NCI-H2107 treated with DMSO at 0.1 percent for 48 hours (cell line): ENCODE results near the gene TBX6.
"Not testable (repeated sequence)": the region's sequence is repeated elsewhere in the genome, so short reads cannot be mapped to it uniquely, and the experiment has no call there.

Experiments
- DNase-seq: peaks from one replicate; lab custom pipeline; 2025; ENCODE audit not compliant: unreplicated experiment; lab: John Stamatoyannopoulos, UW

TBX6 gene

DNA sequence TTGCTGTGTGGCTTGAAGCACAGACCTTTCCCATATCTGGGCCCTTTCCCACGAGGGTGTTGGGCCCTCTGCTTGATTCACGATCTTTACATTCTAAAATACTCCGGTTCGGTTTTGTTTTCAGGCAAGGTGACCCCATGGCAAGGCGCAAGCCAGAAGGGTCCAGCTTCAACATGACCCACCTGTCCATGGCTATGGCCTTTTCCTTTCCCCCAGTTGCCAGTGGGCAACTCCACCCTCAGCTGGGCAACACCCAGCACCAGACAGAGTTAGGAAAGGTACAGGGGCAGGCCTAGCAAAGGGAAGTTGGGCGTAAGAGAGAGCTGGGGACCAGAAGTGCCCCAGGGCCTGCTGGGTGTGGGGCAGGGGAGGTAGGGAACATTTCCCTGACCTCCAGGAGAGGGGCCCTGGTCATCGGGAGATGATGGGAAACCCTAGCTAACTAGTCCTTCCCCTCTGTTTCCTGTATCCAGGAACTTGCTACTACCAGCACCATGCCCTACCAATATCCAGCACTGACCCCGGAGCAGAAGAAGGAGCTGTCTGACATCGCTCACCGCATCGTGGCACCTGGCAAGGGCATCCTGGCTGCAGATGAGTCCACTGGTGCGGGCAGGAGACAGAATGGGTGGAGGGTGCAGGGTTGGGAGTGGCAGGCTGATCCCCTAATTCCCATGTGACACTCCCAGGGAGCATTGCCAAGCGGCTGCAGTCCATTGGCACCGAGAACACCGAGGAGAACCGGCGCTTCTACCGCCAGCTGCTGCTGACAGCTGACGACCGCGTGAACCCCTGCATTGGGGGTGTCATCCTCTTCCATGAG, 24.8 kb downstream of the TBX6 start:
- no peak for DNase-seq

DNA sequence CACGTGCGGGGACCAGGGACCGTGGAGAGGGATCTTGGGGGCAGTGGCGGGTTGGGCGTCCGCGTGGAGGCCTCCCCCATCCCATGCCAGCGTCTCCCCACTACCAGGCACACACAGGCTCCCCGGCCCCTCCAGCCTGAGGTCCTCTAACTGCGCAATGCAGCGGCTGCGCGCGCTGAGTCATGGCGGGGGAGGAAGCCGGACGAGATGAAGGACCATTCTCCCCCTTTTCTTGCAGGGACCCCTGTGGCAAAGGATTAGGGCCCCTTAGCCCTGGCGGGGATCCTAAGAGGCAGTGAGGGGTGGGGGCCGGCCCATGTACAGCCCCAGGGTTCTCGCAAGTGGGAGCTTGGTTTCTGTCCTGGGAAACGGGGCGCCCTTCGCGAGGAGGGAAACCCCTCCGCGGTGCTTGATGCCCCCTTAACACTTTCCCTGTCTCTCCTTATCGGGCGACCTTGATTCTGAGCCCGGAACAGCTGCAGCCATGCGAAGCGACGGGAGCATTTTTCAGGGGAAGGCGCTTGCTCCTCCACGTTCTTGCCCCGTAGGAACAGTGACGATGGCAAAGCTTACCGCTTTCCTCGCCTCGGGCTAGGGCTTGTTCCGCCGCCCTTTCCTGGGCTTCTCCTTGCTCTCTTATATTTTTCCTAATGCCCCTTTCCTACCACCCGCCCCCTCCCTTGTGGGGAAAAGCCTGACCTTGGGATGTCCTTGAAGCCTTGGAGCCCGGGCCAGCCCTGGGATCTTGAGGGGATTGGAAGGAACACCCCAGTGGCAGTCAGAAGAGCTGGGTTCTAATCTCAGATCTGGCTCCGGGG, 25.6 kb downstream of the TBX6 start:
- DNase-seq = no peak

DNA sequence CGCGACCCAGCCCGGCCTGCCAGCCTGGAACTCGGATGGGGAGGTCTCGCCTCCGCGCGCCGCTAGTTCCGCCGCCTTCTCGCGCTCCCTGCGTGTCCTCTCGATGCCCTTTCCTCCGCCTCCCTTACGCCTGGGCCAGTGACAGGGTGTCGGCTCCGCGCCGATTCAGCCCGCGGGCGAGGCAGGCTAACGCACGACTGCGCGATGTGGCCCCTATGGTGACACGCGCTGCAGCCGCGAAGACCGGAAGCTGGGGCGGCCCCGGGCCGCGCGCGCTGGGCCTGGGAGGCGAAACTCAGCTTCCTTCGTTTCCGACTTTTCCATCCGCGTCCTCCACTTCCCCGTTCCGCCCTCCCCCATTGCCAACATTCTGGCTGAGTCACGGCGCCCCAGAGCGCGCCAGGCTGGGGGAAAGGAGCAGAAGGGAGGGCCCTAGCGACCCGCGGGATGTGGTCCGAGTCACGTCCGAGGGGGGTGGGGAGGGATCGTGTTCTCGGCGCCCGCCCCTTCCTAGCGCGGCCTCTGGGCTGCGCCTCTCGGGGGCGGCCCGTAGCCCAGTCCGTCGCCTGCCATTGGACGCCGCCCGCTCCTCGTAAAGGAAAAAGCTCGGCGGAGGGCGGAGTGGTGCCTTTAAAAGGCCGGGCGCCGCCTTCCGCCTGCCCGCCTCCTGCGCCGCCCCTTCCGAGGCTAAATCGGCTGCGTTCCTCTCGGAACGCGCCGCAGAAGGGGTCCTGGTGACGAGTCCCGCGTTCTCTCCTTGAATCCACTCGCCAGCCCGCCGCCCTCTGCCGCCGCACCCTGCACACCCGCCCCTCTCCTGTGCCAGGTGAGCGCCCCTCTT, 26.4 kb downstream of the TBX6 start, which contains the start of gene ALDOA:
ALDOA (plus strand) TSS at position 659 of the 841 bp plus-strand sequence. CDS start 1,138 bp downstream, outside the sequence.
- DNase-seq = peak; percentile 94

DNA sequence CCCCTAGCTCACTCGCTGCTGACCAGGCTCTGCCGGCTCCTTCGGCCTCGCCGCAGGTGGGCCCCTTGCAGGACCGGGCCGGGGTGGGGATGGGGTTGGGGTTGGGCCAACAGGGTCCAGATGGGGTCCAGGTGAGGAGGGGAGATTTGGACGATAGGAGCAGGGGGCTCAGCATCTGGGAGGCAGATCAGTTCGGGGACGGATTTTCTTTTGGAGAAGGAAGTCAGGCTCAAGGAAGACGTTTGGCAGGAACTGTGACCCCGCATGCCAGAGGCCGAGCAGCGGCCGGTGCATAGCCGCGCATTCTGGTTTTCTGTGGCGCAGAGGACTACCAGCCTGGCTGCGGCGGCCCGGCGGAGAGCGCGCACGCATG, 27.0 kb downstream of the TBX6 start:
- no peak for DNase-seq

DNA sequence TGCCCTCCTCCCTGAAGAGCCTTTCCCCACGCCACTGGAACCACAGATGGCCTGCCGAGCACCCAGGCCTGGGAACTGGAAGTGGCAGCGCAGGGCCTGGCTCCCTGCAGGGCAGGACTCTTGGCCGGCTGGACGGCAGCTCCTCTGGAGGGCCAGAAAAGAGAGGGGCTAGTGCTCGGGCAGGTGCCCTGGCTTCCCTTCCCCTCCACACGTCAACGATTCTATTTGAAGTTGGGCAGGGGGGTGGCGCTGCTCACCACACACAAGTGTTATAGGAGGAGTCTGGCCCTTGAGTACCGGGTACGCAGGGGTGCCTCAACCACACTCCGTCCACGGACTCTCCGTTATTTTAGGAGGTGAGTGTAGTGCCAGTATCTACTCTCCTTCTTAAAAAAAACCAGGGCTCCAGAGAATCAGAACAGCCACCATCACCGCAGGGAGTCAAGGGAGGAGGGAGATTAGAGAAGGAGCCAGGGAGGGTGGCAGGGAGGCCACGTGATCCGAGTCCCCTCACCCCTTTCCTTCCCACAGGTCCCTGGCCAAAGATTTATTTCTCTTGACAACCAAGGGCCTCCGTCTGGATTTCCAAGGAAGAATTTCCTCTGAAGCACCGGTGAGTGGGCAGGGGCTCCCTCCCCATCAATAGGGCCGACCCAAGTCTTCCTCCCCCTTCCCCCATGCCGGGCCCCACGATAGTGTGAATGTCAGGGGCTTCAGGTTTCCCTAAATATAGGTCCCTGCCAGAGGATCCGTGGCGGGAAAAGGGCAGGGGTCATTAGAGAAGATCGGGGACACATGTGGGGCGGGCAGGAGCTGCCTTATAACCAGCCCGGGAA, 27.6 kb downstream of the TBX6 start:
- DNase-seq = peak; percentile 71

DNA sequence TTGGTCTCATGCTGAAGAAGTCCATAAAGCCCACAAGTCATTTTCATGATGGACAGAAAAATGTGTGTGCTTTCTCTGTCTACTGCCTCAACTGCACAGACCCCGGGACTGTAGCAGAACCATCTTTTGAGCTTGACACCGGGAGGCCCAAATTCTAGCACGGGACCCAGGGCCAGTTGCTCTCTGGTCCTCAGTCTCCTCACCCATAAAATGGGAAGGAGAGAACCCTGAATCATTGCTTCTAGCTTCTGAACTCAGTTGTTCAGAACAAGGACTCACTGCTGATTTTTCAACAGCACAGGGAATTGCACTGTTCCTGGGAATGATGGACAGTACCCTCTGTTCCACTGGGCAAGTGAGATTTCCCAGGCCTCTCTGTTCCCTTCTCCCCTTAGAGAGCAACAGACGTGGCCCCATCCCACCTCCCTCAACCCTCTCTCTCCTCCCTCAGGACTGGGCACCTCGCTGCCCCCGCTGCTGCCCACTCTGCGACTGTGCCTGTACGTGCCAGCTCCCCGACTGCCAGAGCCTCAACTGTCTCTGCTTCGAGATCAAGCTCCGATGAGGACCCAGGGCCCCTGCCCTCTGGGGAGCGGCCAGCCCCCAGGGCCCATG, 28.3 kb downstream of the TBX6 start:
- no peak for DNase-seq

DNA sequence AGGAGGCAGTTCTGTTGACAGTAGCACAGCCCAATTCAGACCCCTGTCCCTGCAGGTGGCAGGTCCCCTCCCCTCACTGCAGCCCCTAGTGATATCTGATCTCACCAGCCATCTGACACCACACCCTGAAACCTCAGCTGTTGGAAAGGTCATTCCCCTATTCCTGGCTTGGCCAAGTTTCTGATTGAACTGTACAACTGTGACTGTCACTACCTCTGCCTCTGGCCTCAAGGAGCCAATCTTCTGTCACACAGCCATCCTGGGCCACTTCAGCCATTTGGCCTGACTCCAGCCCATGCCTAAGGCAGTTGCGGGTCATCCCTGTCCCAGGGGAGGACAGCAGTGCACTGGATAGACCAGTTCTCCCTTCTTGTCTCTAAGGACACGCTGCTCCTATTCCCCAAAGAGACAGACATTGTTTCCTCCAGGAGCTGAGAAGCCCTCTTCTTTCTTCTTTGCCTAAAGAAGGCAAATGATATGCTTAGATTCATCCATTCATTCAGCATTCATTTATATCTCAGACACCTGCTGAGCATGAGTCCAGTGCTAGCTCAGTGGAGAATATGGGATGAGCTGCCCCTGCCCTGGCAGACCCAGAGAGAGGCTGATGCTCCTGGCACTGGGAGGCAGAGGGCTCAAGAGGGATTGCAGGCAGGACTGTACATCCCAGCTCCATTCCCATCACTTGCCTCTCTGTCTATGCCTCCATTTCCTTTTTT, 30.7 kb downstream of the TBX6 start:
- no peak for DNase-seq

DNA sequence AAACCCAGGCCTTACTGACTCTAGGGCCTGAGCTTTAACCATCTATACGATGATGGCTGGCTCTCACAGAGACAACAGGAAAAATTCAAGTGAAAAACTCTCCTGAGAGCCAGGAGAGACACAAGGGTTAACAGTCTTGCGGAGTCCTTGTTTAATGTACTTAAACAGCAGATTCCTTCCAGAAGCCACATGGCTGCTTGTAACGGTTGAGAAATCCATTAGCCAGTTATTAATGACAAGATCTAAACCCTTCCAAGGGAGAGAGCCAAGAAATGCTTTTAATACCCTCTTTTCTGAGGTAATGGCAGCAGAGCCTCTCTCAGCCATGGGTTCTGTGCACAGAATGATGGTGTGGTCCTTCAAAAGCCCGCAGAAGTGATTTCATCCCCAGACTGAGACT, 31.4 kb downstream of the TBX6 start:
- DNase-seq = no peak

DNA sequence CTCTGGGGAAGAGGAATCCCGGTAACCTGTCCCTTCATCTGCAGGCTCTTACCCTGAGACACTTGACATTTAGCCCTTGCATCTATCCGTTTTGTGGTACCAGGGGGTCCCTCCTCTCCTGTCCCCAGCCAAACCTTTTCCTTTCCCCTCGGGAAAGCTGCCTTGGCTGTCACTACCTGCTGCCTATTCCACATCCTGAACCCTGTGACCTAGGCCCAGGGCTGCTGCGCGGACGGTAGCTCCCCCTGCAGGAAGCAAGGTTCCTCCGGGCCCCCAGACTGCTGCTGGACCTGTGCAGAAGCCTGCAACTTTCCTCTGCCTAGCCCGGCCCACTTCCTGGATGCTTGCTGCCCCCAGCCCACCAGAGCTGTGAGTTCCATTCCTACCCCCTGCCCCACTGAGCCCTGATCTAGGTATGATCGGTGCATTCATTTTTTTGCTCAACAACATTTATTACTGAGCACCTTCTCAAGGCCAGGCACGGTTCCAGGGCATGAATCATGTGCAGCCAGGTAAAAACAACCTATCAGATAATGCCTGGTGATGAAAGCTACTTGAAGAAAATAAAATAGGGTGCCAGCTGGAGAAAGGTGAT, 36.7 kb downstream of the TBX6 start:
- peak; percentile 14 for DNase-seq

DNA sequence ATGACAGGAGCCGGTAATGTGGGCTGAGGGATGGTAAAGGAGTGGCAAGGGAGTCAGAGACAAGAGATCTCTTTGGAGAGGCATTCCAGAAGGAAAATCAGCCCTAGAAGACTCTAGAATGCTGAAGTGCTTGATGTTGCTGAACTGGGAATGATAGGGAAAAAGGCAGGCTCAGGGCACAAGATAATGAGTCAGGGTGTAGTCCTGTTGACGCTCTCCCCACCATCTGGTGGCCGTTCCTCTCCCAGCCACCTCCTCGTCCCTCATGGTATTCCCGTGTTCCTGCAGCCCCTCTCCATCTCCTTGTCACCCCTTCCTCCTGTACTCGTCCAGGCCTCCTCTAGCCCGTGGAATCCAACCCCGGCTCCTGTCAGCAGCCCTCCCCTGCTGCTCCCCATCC, 37.3 kb downstream of the TBX6 start:
- no peak for DNase-seq

DNA sequence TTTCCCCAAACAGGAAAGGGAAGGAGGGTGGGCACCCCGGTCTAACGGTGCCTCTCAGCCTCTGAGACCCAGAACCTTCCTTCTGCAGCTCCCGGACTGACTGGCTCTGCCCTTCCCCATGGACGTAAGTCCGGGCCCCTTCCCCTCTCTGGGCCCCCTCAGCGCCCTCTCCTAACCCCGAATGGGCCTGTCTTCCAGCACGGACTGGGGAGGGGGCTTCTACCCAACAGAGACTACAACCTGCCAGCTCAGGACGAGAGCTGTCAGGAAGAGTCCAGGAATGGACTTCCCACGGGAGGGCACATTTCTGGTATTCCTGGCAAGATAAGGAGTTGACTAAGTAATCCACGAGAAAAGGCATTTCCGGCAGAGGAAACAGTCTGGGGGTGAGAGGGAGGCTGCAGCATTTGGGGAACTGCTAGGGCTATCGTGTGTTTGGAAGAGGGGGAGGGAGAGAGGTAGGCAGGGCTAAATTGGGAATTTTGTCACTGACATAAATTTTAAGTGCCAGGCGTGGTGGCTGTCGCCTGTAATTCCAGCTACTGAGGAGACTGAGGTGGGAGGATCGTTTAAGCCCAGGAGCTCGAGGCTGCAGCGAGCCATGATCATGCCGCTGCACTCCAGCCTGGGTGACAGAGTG, 38.2 kb downstream of the TBX6 start:
- no peak for DNase-seq

DNA sequence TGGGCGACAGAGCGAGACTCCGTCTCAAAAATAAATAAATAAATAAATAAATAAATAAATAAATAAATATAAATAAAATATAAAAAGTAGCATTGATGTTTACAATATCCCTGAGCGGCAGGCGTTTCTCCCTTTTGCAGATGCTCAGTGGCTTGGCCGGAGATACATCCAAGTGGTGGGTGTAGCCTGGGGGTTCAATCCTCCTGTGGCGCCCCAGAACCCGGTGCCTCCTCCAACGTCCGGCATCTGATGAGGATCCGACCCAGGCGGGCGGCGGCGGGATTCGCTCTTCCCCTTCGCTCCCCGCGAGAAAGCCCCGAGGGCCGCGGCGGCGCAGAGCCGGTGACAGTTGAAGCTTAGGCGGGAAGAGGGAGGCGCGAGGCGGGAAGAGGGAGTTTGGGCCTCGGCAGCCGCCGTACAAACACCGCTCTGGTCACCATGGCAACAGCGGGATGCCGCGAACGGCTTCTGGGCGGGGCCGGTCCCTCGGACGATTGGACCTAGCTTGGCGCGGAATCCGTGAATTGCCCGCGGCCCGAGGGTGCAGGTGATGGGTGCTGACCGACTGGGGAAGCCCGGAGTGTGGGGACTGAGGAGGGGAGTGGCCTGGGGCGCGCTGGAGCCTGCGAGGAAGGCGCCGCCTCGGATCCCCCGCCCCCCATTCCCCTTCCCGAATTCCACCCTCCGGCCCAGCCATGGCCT, 38.9 kb downstream of the TBX6 start:
- peak; percentile 61 for DNase-seq

DNA sequence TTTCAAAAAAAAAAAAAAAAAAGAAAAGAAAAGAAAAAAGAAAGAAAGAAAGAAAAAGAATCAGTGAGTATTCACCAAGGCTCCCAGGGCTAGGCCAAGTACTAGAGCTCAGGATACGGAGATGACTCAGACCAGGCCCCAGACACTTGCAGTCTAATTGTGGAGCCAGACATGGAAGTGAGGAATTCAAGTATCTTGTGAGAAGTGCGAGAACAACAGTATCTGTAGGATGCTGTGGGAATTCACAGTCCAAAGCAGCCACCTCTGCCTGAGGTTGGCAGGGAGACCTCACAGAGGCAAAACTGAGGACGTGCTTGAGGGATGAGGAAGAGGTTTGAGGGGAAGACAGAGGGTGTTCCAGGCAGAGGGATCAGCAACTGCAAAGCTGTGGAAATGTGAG, 40.2 kb downstream of the TBX6 start:
- DNase-seq = no peak

DNA sequence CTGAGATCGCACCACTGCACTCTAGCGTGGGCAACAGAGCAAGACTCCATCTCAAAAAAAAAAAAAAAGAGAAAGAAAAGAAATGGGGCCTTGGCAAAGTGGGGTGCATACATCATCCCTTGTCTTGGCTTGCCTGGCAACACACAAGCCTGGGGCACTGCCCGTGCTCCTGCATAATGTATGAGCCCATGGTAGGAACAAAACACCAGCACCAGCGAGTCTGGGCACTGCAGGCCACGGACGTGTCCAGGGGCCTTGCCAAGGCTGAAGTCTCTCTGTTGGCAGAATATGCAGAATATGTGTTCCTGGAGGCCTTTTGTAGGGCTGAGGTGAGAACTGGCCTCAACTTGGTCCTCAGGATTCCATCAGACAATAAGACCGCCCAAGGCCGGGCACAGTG, 41.9 kb downstream of the TBX6 start:
- DNase-seq = no peak

DNA sequence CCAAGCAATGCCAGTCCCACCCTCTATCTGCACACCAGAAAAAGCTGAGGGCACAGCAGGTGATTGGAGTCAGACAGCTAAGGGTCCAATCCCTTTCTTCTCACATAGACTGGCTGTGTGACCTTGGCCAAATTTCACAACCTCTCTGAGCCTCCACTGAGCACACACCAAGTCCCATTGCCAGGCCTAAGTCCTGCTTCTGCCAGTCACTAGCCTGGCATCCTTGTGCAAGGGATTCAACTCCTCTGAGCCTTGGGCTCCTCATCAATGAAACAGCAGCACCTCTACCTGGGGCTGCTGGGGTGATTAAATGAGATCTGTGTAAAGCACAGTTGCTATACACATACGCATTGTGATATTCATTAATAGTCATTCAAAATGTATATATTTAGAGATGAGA, 45.1 kb downstream of the TBX6 start:
- no peak for DNase-seq

DNA sequence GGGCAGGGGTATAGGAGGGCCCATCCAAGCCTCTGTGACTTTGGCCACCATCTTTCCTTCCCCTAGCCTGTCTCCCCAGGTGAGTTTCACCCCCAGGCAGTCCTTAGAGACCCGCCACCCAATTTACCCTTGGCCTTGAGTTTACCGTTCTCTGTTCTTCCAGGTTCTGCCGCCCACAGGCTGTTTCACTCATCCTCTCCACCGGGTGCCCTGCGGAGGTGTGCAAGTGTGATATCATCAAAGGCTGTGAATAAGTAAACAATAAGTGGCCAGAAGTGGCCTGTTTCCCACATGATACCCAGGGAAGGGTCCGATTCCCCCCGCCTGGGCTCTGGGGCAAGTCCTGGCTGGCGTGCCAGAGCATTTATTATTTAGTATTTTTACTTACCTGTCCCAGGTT, 45.5 kb downstream of the TBX6 start:
- DNase-seq = no peak

DNA sequence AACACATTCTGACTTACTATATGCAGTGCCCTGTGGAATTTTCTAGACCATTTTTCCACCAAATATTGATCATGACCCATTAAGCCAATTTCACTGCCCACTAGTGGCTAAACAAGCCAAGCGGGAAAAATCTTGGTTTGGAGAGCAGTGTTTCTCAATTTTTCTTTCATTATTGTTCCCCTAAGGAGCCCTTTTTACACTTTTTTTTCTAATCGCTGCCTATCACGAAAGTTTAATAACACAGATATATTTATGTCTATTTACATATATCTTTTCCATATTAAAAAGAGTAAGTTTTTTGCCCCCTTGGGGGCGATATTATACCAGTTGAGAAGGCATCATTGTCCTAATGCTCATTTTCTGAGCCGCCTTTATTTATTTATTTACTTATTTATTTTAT, 49.9 kb downstream of the TBX6 start:
- no peak for DNase-seq

DNA sequence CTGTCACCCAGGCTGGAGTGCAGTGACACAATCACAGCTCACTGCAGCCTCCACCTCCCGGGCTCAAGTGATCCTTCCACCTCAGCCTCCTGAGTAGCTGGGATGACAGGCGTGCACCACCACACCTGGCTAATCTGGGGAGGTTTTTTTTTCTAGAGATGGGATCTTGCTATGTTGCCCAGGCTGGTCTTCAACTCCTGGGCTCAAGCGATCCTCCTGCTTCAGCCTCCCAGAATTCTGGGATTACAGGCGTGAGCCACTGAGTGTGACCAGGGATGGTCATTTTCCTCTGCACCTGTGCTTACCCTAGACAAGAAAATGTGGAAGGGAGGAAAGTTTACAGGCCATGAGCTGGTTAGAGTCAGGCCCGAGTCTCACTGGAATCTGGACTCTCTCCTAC, 51.0 kb downstream of the TBX6 start:
- DNase-seq = not testable (repeated sequence)
